ENCODE results near the gene CNGB1.
"Not testable (repeated sequence)": the region's sequence is repeated elsewhere in the genome, so short reads cannot be mapped to it uniquely, and the experiment has no call there.

CNGB1 gene

GRCh38 chr16:57970970-57971369 is at the start of gene CNGB1:
CNGB1 (minus strand) TSS chr16:57971128; CDS start chr16:57967286, 3,842 bp downstream.
- no peak for DNase-seq (ENCODE audit: low spot score)

GRCh38 chr16:58019866-58020538 is 49.1 kb upstream of the CNGB1 start:
- DNase-seq (ENCODE audit: low spot score): no peak

GRCh38 chr16:58018803-58019202 is 47.9 kb upstream of the CNGB1 start:
- no peak for DNase-seq (ENCODE audit: low spot score)

GRCh38 chr16:58016840-58017446 is 46.0 kb upstream of the CNGB1 start:
- DNase-seq (ENCODE audit: low spot score): no peak

- DNase-seq (ENCODE audit: low spot score): no peak
These were observed 42.5 kb upstream of the CNGB1 start for GRCh38 chr16:58013201-58013956.

GRCh38 chr16:58012481-58012880 is 41.6 kb upstream of the CNGB1 start:
- DNase-seq (ENCODE audit: low spot score): no peak

- DNase-seq (ENCODE audit: low spot score): no peak
These were observed 40.7 kb upstream of the CNGB1 start for GRCh38 chr16:58011652-58012051.

GRCh38 chr16:58010886-58011285 is 40.0 kb upstream of the CNGB1 start:
- no peak for DNase-seq (ENCODE audit: low spot score)

- no peak for DNase-seq (ENCODE audit: low spot score)
These were observed 39.0 kb upstream of the CNGB1 start for GRCh38 chr16:58009856-58010416.

GRCh38 chr16:58004736-58005135 is 33.8 kb upstream of the CNGB1 start:
- not testable (repeated sequence) for DNase-seq (ENCODE audit: low spot score)

GRCh38 chr16:58002936-58003335 is 32.0 kb upstream of the CNGB1 start:
- DNase-seq (ENCODE audit: low spot score): no peak

GRCh38 chr16:58002416-58002800 is 31.5 kb upstream of the CNGB1 start:
- DNase-seq (ENCODE audit: low spot score): no peak

- DNase-seq (ENCODE audit: low spot score): no peak
These were observed 31.0 kb upstream of the CNGB1 start for GRCh38 chr16:58001781-58002415.

GRCh38 chr16:58000706-58001676 is 30.1 kb upstream of the CNGB1 start, which contains the start of gene USB1:
USB1 (plus strand) TSS chr16:58001407; CDS start chr16:58001484, 77 bp downstream.
- peak; percentile 89 for DNase-seq (ENCODE audit: low spot score)

GRCh38 chr16:57999971-58000705 is 29.2 kb upstream of the CNGB1 start, which contains the start of gene ZNF319:
ZNF319 (minus strand) TSS chr16:58000672; CDS start chr16:57998265, 2,407 bp downstream.
- DNase-seq (ENCODE audit: low spot score): no peak

GRCh38 chr16:57999366-57999970 is 28.5 kb upstream of the CNGB1 start:
- DNase-seq (ENCODE audit: low spot score): no peak

GRCh38 chr16:57998992-57999365 is 28.1 kb upstream of the CNGB1 start:
- DNase-seq (ENCODE audit: low spot score): no peak

- DNase-seq (ENCODE audit: low spot score): no peak
These were observed 27.6 kb upstream of the CNGB1 start for GRCh38 chr16:57998486-57998885.

GRCh38 chr16:57997528-57998265 is 26.8 kb upstream of the CNGB1 start:
- DNase-seq (ENCODE audit: low spot score): no peak
